NK-92 treated with Interleukin-12 subunit alpha and Interleukin-12 subunit beta, amount 100 ng/mL, for 24 hours (cell line): Measurements from ENCODE around the gene PAX8.

ENCODE experiments used
- DNase-seq: peaks from one replicate; lab custom pipeline; 2025; lab: John Stamatoyannopoulos, UW

Gene PAX8

GRCh38 chr2:113202305-113203216 is 76.2 kb downstream of the PAX8 start:
- no peak for DNase-seq

GRCh38 chr2:113201496-113202304 is 77.0 kb downstream of the PAX8 start:
- DNase-seq, result no peak

- no peak for DNase-seq
Observed at GRCh38 chr2:113200736-113201490, 77.8 kb downstream of the PAX8 start.

GRCh38 chr2:113200236-113200635 is 78.5 kb downstream of the PAX8 start:
- DNase-seq, result no peak

- no peak for DNase-seq
Observed at GRCh38 chr2:113198790-113199612, 79.7 kb downstream of the PAX8 start.

GRCh38 chr2:113198048-113198789 is 80.5 kb downstream of the PAX8 start:
- DNase-seq, result no peak

GRCh38 chr2:113197347-113198047 is 81.2 kb downstream of the PAX8 start:
- DNase-seq, result no peak

- no peak for DNase-seq
Observed at GRCh38 chr2:113196839-113197238, 81.9 kb downstream of the PAX8 start.

GRCh38 chr2:113195923-113196501 is 82.7 kb downstream of the PAX8 start:
- DNase-seq, result no peak

- DNase-seq, result no peak
Observed at GRCh38 chr2:113192459-113193100, 86.1 kb downstream of the PAX8 start.

GRCh38 chr2:113190871-113191270 is 87.8 kb downstream of the PAX8 start:
- DNase-seq, result no peak

- no peak for DNase-seq
Observed at GRCh38 chr2:113187771-113188170, 91.0 kb downstream of the PAX8 start.

GRCh38 chr2:113186433-113186796 is 92.3 kb downstream of the PAX8 start:
- no peak for DNase-seq

GRCh38 chr2:113185664-113186432 is 92.9 kb downstream of the PAX8 start:
- no peak for DNase-seq

- DNase-seq, result no peak
Observed at GRCh38 chr2:113184531-113185230, 94.0 kb downstream of the PAX8 start.

- no peak for DNase-seq
Observed at GRCh38 chr2:113183703-113184102, 95.0 kb downstream of the PAX8 start.

- no peak for DNase-seq
Observed at GRCh38 chr2:113183264-113183663, 95.5 kb downstream of the PAX8 start.
